Stimulated activated CD4-positive, alpha-beta T cell treated with anti-CD3 and anti-CD28 coated beads, Interleukin-4, amount 100 ng/mL, for 24 hours (primary cell): ENCODE data around the gene IER5L.
"Not testable (repeated sequence)": the region's sequence is repeated elsewhere in the genome, so short reads cannot be mapped to it uniquely, and the experiment has no call there.

ENCODE experiments used
- DNase-seq: peaks from one replicate; pipeline ENCODE4 v3.0.0-alpha.2; 2020

The IER5L gene

GRCh38 chr9:129138144-129138462 lies 40.0 kb downstream of the IER5L start:
- DNase-seq, result no peak

GRCh38 chr9:129137292-129138143 lies 40.5 kb downstream of the IER5L start:
- no peak for DNase-seq

- DNase-seq, result no peak
These were observed 41.5 kb downstream of the IER5L start for GRCh38 chr9:129136446-129137035.

- no peak for DNase-seq
These were observed 42.6 kb downstream of the IER5L start for GRCh38 chr9:129135476-129135875.

GRCh38 chr9:129133082-129133481 lies 45.0 kb downstream of the IER5L start:
- no peak for DNase-seq

- DNase-seq, result peak; percentile 88
These were observed 46.5 kb downstream of the IER5L start for GRCh38 chr9:129131300-129132145.

- DNase-seq, result no peak
These were observed 47.3 kb downstream of the IER5L start for GRCh38 chr9:129130791-129131190.

- DNase-seq, result not testable (repeated sequence)
These were observed 47.8 kb downstream of the IER5L start for GRCh38 chr9:129130271-129130670.

- DNase-seq, result no peak
These were observed 49.4 kb downstream of the IER5L start for GRCh38 chr9:129128689-129129088.

- no peak for DNase-seq
These were observed 51.1 kb downstream of the IER5L start for GRCh38 chr9:129126749-129127618.
